ENCODE measurements around the gene STRN3. TPM values are rescaled to one million over a fixed set of nuclear protein-coding genes. Genes with fewer than 3 reads are reported as not detected.

The STRN3 gene
- total and polyA plus RNA-seq, 2 of the 4 experiments (the other 2 are of a cell fraction), result 10.8 to 78.7 TPM

- ATAC-seq (ENCODE audit: low read depth), result no peak
- no CpG with 5 or more reads among the region's 2 CpGs for WGBS, 2 experiments (ENCODE audit: extremely low coverage in 2 of 2, insufficient read length in 1 of 2)
- Histone ChIP-seq H2BK120ac (ENCODE audit: low read depth, low read length) (no peak overlapping the region), H4K8ac (ENCODE audit: low read depth in 2 of 2, low read length in 2 of 2) (no peak overlapping the region), H3K56ac (ENCODE audit: extremely low read depth, insufficient read depth, low read length) (no peak overlapping the region), H3K18ac (ENCODE audit: low read depth, low read length) (no peak overlapping the region), H2BK5ac (ENCODE audit: low read depth, low read length, poor library complexity, severe bottlenecking) (no peak overlapping the region), H3K4me1 (ENCODE audit: control insufficient read depth, insufficient read depth, low read length) (no peaks in the 10 kb centered on the region), H3K79me1 (ENCODE audit: low read depth in 1 of 2, low read length in 2 of 2) (peaks cover 0 to 49% of the 10 kb centered on the region in 2 experiments; a peak in 3 of 4 replicates), H3K4ac (ENCODE audit: low read depth, low read length) (no peak overlapping the region), H3K4me3 (ENCODE audit: insufficient read depth, low read depth, low read length) (no peak overlapping the region), H4K91ac (ENCODE audit: insufficient read depth, low read depth, low read length) (no peak overlapping the region), H4K5ac (ENCODE audit: low read depth, low read length) (no peak overlapping the region), H2AK5ac (ENCODE audit: low read depth, low read length) (no peak overlapping the region), H3K4me2 (ENCODE audit: low read depth, low read length) (no peak overlapping the region), H3K14ac (replicated peaks; ENCODE audit: low read depth, low read length) (no peak overlapping the region), H3K23ac (ENCODE audit: low read depth, low read length) (no peak overlapping the region), H2AFZ (replicated peaks; ENCODE audit: low read length, poor library complexity) (no peak overlapping the region), H2BK20ac (ENCODE audit: low read depth, low read length) (no peak overlapping the region), H2AK9ac (replicated peaks; ENCODE audit: low read depth, low read length, poor library complexity) (no peak overlapping the region), H3K9me3 (ENCODE audit: control insufficient read depth, insufficient read depth, low read length) (no peaks in the 10 kb centered on the region), H4K20me1 (ENCODE audit: insufficient read depth, low read length) (peaks cover 70% of the 10 kb centered on the region), H2BK15ac (ENCODE audit: low read depth, low read length) (no peak overlapping the region), H3K36me3 (ENCODE audit: control insufficient read depth, insufficient read depth, low read length) (no peaks in the 10 kb centered on the region), H3K27ac (ENCODE audit: insufficient read depth, low read length) (no peak overlapping the region), H3K9ac (ENCODE audit: low read depth, low read length) (no peak overlapping the region), H3K9me1 (ENCODE audit: insufficient read depth, low read length) (0 out of 2 replicates have a peak, but pooled peaks cover 3% of the 10 kb centered on the region), H3K27me3 (ENCODE audit: control insufficient read depth, insufficient read depth, low read length) (no peaks in the 10 kb centered on the region)
- CTCF ChIA-PET, result interaction anchor here (0.6 kb wide), 1 partner anchor 29 kb away, joined by 3 read pairs; no protein-coding TSS in a partner anchor
- dilution Hi-C loops (cut with HindIII; ENCODE audit: low sequenced_read_pairs, unreplicated experiment), result no loop called here
- in situ Hi-C loops (cut with MboI; ENCODE audit: low sequenced_read_pairs), result loop anchor here (5.0 to 25.0 kb wide), 2 partner anchors 105 to 385 kb away; no protein-coding TSS in a partner anchor
- BruUV-seq (replicated peaks), result no TSS peak
- TF ChIP-seq MXI1 (IDR thresholded peaks at IDR 0.05; ENCODE audit: borderline replicate concordance, low read depth, low read length) (no peak), MAZ (IDR thresholded peaks at IDR 0.05; ENCODE audit: borderline replicate concordance, low read depth, low read length) (no peak)
- intact Hi-C loops (cut with micrococcal nuclease), result no loop called here
- POLR2A ChIA-PET (ENCODE audit: unreplicated experiment), result no interaction called here
- no peak for DNase-seq
These were observed 48.4 kb downstream of the STRN3 start for GRCh38 chr14:30977752-30978151.

Data from IMR-90 (cell line).